A673 (cell line): Measurements from ENCODE around the gene NDUFAF4. TPM values are rescaled to one million over a fixed set of nuclear protein-coding genes. Genes with fewer than 3 reads are reported as not detected.

Experiments
- BruUV-seq: library from RNA; stranded (reverse); fragments of 400-500 nt; replicated peaks from 2 replicates; lab custom pipeline; 2021; lab: Mats Ljungman, UMichigan
- CTCF ChIA-PET: fragments of 300-600 bp; sonication (Branson Sonifier 250); formaldehyde crosslinking; loops from one replicate; lab custom pipeline; 2022; ENCODE audit warnings: antibody characterized with exemption; lab: Charles Lee
- POLR2A ChIA-PET: fragments of 300-600 bp; sonication (Branson Sonifier 250); formaldehyde crosslinking; loops from one replicate; lab custom pipeline; 2022; ENCODE audit warnings: antibody characterized with exemption; ENCODE audit not compliant: low non-redundant PET; lab: Charles Lee
- DNase-seq: peaks from one replicate; pipeline ENCODE4 v3.0.0-alpha.2; 2015; ENCODE audit warnings: low spot score
- H3K27ac ChIP-seq: fragments of 200-600 bp; sonication (generic); 2 replicates; pipeline ENCODE4 v1.5.1; 2016; ENCODE audit warnings: mixed run types, low read depth, mild to moderate bottlenecking, mixed read lengths, antibody characterized with exemption, low read length; ENCODE audit not compliant: poor library complexity, severe bottlenecking
- H3K27me3 ChIP-seq: fragments of 200-600 bp; sonication (generic); replicated peaks from 2 replicates; pipeline ENCODE4 v1.6.1; 2017; ENCODE audit warnings: mixed run types, low read depth, mild to moderate bottlenecking, mixed read lengths, antibody characterized with exemption, low read length; ENCODE audit not compliant: insufficient read depth, poor library complexity
- H3K36me3 ChIP-seq: fragments of 200-600 bp; sonication (generic); 2 replicates; pipeline ENCODE4 v1.6.1; 2016; ENCODE audit warnings: mixed run types, mild to moderate bottlenecking, mixed read lengths, antibody characterized with exemption, low read length; ENCODE audit not compliant: insufficient read depth, poor library complexity, severe bottlenecking
- H3K4me1 ChIP-seq: fragments of 200-600 bp; sonication (generic); 2 replicates; pipeline ENCODE4 v1.6.1; 2017; ENCODE audit warnings: mixed run types, mild to moderate bottlenecking, mixed read lengths, antibody characterized with exemption, low read length; ENCODE audit not compliant: insufficient read depth, poor library complexity, severe bottlenecking
- H3K4me3 ChIP-seq: fragments of 200-600 bp; sonication (generic); 2 replicates; pipeline ENCODE4 v1.5.1; 2016; ENCODE audit warnings: low read depth, mixed run types, mild to moderate bottlenecking, mixed read lengths, low read length; ENCODE audit not compliant: poor library complexity, severe bottlenecking
- H3K9me3 ChIP-seq: fragments of 200-600 bp; sonication (generic); 2 replicates; pipeline ENCODE4 v1.6.1; 2016; ENCODE audit warnings: mixed run types, low read depth, mild to moderate bottlenecking, mixed read lengths, antibody characterized with exemption, low read length; ENCODE audit not compliant: poor library complexity, severe bottlenecking
- EZH2 ChIP-seq: fragments of 200-600 bp; sonication (generic); IDR thresholded peaks from 2 replicates; pipeline ENCODE4 v1.6.1; 2017; ENCODE audit warnings: borderline replicate concordance, low read depth, mild to moderate bottlenecking, mixed read lengths, antibody characterized with exemption, low read length; ENCODE audit not compliant: poor library complexity, severe bottlenecking
- intact Hi-C: fragments of 100-400 bp; cut with micrococcal nuclease; formaldehyde crosslinking; loops from one replicate; pipeline ENCODE4 v1.10.0; 2022; ENCODE audit not compliant: unreplicated experiment
- total RNA-seq: library from RNA; stranded (reverse); gene quantifications from 2 replicates; pipeline ENCODE4 v1.2.3, GENCODE V29; 2021
- TF ChIP-seq, protein P1 (sequence below): fragments of 300-800, 200-600 bp; sonication (generic); conservative IDR thresholded peaks from 2 replicates; pipeline ENCODE4 v1.5.1; 2017; ENCODE audit warnings: low read depth, mild to moderate bottlenecking, antibody characterized with exemption, low read length, moderate library complexity, mixed read lengths

The NDUFAF4 gene
- total RNA-seq, 1 experiment from 2014 or later = 120 TPM

DNA sequence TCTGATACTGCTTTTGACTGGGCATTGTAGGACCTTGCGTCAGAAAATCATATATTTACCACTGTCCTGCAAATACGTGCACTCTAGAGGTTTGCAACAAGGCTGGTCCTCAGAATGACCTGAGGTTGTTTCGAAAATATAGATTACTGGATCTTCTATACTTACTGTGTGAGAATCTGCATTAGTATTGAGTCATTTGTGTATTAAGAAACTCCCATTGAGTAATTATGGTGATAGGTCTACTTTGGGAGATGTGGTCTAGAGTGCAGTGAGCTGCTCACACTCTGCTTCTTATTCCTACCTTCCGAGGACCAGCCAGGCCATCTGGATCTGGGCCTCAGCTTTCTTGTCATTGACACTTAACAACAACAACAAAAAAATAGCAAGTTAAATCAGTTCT is 36.4 kb upstream of the NDUFAF4 start:
- intact Hi-C loops = no loop called here
- no peak for DNase-seq
- Histone ChIP-seq H3K27me3 (no peaks in the 10 kb centered on the region), H3K4me3 (no peak overlapping the region), H3K4me1 (peaks cover 5% of the 10 kb centered on the region), H3K36me3 (no peaks in the 10 kb centered on the region), H3K9me3 (no peaks in the 10 kb centered on the region), H3K27ac (no peak overlapping the region)
- CTCF ChIA-PET = no interaction called here
- TF ChIP-seq EZH2 = no peak
- TF ChIP-seq, protein P1, sequence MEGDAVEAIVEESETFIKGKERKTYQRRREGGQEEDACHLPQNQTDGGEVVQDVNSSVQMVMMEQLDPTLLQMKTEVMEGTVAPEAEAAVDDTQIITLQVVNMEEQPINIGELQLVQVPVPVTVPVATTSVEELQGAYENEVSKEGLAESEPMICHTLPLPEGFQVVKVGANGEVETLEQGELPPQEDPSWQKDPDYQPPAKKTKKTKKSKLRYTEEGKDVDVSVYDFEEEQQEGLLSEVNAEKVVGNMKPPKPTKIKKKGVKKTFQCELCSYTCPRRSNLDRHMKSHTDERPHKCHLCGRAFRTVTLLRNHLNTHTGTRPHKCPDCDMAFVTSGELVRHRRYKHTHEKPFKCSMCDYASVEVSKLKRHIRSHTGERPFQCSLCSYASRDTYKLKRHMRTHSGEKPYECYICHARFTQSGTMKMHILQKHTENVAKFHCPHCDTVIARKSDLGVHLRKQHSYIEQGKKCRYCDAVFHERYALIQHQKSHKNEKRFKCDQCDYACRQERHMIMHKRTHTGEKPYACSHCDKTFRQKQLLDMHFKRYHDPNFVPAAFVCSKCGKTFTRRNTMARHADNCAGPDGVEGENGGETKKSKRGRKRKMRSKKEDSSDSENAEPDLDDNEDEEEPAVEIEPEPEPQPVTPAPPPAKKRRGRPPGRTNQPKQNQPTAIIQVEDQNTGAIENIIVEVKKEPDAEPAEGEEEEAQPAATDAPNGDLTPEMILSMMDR = no peak
- POLR2A ChIA-PET = no interaction called here
- no TSS peak for BruUV-seq

DNA sequence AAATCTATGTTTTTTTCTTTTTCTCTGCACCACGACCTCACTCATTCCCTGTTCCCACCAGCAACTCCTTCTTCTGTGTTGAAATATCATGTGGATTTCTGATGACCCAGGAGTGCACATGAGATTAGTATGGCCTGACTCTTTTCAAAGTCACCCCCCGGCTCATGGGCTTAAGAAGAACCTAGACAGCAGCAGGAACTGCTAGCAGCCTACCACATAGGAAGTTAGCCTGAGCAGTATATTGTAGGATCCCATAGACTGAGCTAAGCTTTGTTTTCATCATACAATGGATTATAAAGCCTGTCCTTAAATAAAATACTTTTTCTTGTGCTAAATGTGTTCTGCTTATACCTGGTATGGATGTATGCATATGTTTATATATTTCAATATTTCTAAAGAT is 33.5 kb upstream of the NDUFAF4 start:
- no peaks in the 10 kb centered on the region for H3K27me3 ChIP-seq
- POLR2A ChIA-PET = no interaction called here
- CTCF ChIA-PET = no interaction called here

DNA sequence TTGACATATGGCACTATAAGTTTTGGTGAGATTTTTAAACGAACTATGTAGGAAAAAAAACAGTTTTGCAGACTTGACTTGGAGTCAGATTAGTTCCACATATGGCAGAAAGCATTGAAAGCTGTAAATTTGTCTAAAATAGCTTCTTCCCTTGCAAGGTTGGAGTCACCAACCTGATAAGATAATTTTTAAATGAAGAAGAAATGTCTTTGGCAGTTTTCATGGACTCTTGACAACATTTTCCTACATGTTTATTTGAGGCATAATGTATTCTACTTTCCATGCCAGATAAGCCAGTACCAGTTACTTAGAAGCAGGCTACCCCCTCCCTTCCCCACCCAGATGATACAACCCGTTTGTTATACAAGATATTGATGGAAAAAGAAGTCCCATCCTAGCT is 32.0 kb upstream of the NDUFAF4 start:
- Histone ChIP-seq H3K36me3 (no peaks in the 10 kb centered on the region), H3K4me1 (peaks cover 7% of the 10 kb centered on the region), H3K27me3 (peaks cover 7% of the 10 kb centered on the region), H3K27ac (no peak overlapping the region), H3K4me3 (no peak overlapping the region), H3K9me3 (no peaks in the 10 kb centered on the region)
- TF ChIP-seq, protein P1 = no peak
- POLR2A ChIA-PET = no interaction called here
- no TSS peak for BruUV-seq
- no peak for DNase-seq
- CTCF ChIA-PET = no interaction called here
- intact Hi-C loops = no loop called here

More for the DNA sequence above, 33.5 kb upstream of the NDUFAF4 start:
- H3K36me3 ChIP-seq = no peaks in the 10 kb centered on the region
- DNase-seq = no peak
- H3K9me3 ChIP-seq = no peaks in the 10 kb centered on the region
- H3K4me3 ChIP-seq = no peak overlapping the region
- no peaks in the 10 kb centered on the region for H3K4me1 ChIP-seq
- BruUV-seq = no TSS peak
- intact Hi-C loops = no loop called here
- no peak for TF ChIP-seq EZH2
- TF ChIP-seq, protein P1 = no peak
- H3K27ac ChIP-seq = no peak overlapping the region
